ENCODE data around the gene MYEOV.

MYEOV gene

GRCh38 chr11:69250186-69251056, 43.5 kb upstream of the MYEOV start:
- no peak overlapping the region for H3K27ac ChIP-seq
- no peak overlapping the region for H3K4me3 ChIP-seq
- no peaks in the 10 kb centered on the region for H3K4me1 ChIP-seq
- H3K9me3 ChIP-seq = peaks cover 0 to 14% (median 11%) of the 10 kb centered on the region in 3 donors
- peak in 1 of 2 donors; percentile 39 for DNase-seq
- intact Hi-C loops (cut with DNase I; ENCODE audit: low total_unique reads) = no loop called here
- no peaks in the 10 kb centered on the region for H3K36me3 ChIP-seq
- TF ChIP-seq CTCF (IDR thresholded peaks at IDR 0.05) = no peak
- H3K27me3 ChIP-seq = peaks cover 0 to 19% of the 10 kb centered on the region in 2 donors

DNA sequence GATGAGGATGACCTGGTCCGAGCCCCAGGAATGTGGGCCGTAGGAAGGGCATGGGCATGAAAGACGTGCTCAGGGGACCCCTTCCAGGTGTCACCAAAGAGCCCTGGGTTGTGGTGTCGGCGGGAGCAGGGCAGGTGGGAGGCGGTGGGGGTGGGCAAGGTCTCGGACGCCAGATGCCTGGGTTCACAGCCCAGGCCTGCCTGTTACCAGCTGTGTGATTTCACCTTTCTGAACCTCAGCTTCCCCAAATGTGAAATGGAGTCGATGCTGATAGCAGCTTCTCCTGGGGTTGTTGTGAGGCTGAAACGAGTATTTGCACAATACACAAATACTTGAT, 42.9 kb upstream of the MYEOV start:
- peaks cover 0 to 14% (median 11%) of the 10 kb centered on the region in 3 donors for H3K9me3 ChIP-seq
- TF ChIP-seq CTCF (IDR thresholded peaks at IDR 0.05) = no peak
- H3K27me3 ChIP-seq = peaks cover 0 to 19% of the 10 kb centered on the region in 2 donors
- no peaks in the 10 kb centered on the region for H3K4me1 ChIP-seq
- H3K4me3 ChIP-seq = no peak overlapping the region
- H3K27ac ChIP-seq = no peak overlapping the region
- intact Hi-C loops (cut with DNase I; ENCODE audit: low total_unique reads) = no loop called here
- H3K36me3 ChIP-seq = no peaks in the 10 kb centered on the region
- no peak for DNase-seq

DNA sequence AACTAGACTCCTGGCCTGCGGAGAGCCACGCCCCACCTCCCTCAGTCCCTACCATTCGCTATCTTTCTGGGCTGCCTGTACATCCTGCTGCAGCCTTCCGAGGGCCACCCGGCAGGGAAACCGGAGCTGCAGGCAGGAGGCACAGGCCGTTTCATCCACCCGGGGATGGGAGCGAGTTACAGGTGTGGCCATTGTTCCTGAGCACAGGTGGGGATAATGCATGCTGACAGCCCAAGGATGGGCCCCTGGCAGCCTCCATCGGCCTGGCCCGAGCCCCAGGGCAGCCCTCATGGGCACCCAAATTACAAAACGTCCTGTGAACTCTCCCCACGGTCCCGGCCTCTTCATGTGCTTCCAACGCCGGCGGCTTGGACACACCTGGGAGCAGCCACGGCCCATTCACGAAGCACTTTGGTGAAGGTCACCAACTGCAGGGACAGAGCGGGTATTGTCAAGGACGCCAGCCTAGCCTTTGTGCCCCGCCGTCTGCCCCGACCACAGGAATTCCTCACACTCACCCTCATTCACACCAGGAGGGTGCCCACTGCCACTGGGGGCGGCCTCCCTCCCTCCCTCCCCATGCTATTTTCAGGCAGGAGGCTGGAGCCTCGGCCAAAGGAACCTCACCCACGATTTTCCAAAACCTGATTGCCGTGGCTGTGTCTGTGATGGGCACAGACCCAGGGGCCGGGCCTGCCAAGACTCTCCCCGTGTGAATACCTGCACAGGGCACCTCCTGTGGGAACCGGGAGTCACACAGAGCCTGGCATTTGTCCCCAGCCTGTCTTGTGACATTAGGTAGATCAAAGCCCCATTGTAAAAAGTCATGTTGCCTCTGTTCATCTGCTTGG, 42.1 kb upstream of the MYEOV start:
- no peak overlapping the region for H3K27ac ChIP-seq
- no peaks in the 10 kb centered on the region for H3K4me1 ChIP-seq
- H3K9me3 ChIP-seq = peaks cover 0 to 14% (median 11%) of the 10 kb centered on the region in 3 donors
- peaks cover 0 to 19% of the 10 kb centered on the region in 2 donors for H3K27me3 ChIP-seq
- H3K36me3 ChIP-seq = no peaks in the 10 kb centered on the region
- intact Hi-C loops (cut with DNase I; ENCODE audit: low total_unique reads) = no loop called here
- no peak overlapping the region for H3K4me3 ChIP-seq
- no peak for TF ChIP-seq CTCF (IDR thresholded peaks at IDR 0.05)
- DNase-seq = peak in 1 of 2 donors; percentile 56

GRCh38 chr11:69252490-69252837, 41.5 kb upstream of the MYEOV start:
- Histone ChIP-seq H3K9me3 (peaks cover 0 to 14% (median 11%) of the 10 kb centered on the region in 3 donors), H3K4me1 (no peaks in the 10 kb centered on the region), H3K27me3 (peaks cover 0 to 19% of the 10 kb centered on the region in 2 donors), H3K4me3 (no peak overlapping the region), H3K36me3 (no peaks in the 10 kb centered on the region), H3K27ac (no peak overlapping the region)
- no peak for TF ChIP-seq CTCF (IDR thresholded peaks at IDR 0.05)
- no peak for DNase-seq
- intact Hi-C loops (cut with DNase I; ENCODE audit: low total_unique reads) = no loop called here

DNA sequence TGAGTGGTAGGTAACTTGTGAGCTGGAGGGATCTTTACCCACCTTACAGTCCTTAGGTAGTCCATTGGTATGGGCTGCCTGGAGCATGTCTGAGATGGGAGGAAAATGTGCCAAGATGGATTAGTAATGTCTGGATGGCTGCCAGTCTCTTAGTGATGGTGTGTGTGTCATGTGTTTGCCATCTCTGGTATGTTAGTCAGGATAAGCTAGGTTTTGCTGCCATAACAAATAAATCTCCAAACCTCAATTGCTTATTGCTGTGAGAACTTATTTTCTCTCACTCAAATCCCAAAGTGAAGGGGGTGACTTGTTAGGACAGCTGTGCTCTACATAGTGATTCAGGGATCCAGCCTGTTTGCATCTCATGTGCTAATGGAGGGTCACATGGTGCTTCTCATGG, 40.9 kb upstream of the MYEOV start:
- intact Hi-C loops (cut with DNase I; ENCODE audit: low total_unique reads) = no loop called here
- DNase-seq = no peak
- H3K36me3 ChIP-seq = no peaks in the 10 kb centered on the region
- H3K4me3 ChIP-seq = no peak overlapping the region
- no peak for TF ChIP-seq CTCF (IDR thresholded peaks at IDR 0.05)
- H3K27me3 ChIP-seq = peaks cover 0 to 19% of the 10 kb centered on the region in 2 donors
- no peak overlapping the region for H3K27ac ChIP-seq
- H3K9me3 ChIP-seq = peaks cover 0 to 14% (median 11%) of the 10 kb centered on the region in 3 donors
- no peaks in the 10 kb centered on the region for H3K4me1 ChIP-seq
